Dedifferentiated amniotic fluid mesenchymal stem cell (primary cell): ENCODE results near the gene IZUMO4.

Experiments
- DNase-seq: peaks from one replicate; pipeline ENCODE4 v3.0.0-alpha.2; 2016; ENCODE audit errors: extremely low spot score

The IZUMO4 gene

GRCh38 chr19:2148482-2149135, 51.9 kb downstream of the IZUMO4 start:
- no peak for DNase-seq
